Measurements from ENCODE around the gene MSL2.

- TF ChIP-seq CTCF (conservative IDR thresholded peaks at IDR 0.05; ENCODE audit: low read depth, low read length) (no peak), POLR2A (IDR thresholded peaks at IDR 0.05; ENCODE audit: low read depth, low read length) (no peak), RFX5 (IDR thresholded peaks at IDR 0.05; ENCODE audit: low read depth, low read length) (no peak), FOS (IDR thresholded peaks at IDR 0.05; ENCODE audit: low read depth, low read length) (no peak), RAD21 (IDR thresholded peaks at IDR 0.05; ENCODE audit: low read length) (no peak), MXI1 (IDR thresholded peaks at IDR 0.05; ENCODE audit: borderline replicate concordance, low read depth, low read length) (no peak), ELK1 (IDR thresholded peaks at IDR 0.05; ENCODE audit: borderline replicate concordance, low read depth, low read length) (no peak), SMC3 (IDR thresholded peaks at IDR 0.05; ENCODE audit: low read depth, low read length) (no peak), CEBPB (IDR thresholded peaks at IDR 0.05; ENCODE audit: low read depth, low read length) (no peak), MAFK (IDR thresholded peaks at IDR 0.05; ENCODE audit: low read depth, low read length) (no peak), MAZ (IDR thresholded peaks at IDR 0.05; ENCODE audit: borderline replicate concordance, low read depth, low read length) (no peak), USF2 (IDR thresholded peaks at IDR 0.05; ENCODE audit: low read depth, low read length) (no peak), NFE2L2 (IDR thresholded peaks at IDR 0.05; ENCODE audit: low read depth, low read length) (no peak)
Observed at GRCh38 chr3:136152963-136153362, 43.2 kb downstream of the MSL2 start.

Data from IMR-90 (cell line).